GM21423 (cell line): ENCODE results near the gene ADCK1.
"Not testable (repeated sequence)": the region's sequence is repeated elsewhere in the genome, so short reads cannot be mapped to it uniquely, and the experiment has no call there.

ENCODE experiments used
- ATAC-seq: cut with Tn5 transposase; IDR thresholded peaks from one replicate; pipeline ENCODE4 v1.9.1; 2021; ENCODE audit warnings: mild to moderate bottlenecking, moderate library complexity; ENCODE audit not compliant: unreplicated experiment

The ADCK1 gene, protein sequence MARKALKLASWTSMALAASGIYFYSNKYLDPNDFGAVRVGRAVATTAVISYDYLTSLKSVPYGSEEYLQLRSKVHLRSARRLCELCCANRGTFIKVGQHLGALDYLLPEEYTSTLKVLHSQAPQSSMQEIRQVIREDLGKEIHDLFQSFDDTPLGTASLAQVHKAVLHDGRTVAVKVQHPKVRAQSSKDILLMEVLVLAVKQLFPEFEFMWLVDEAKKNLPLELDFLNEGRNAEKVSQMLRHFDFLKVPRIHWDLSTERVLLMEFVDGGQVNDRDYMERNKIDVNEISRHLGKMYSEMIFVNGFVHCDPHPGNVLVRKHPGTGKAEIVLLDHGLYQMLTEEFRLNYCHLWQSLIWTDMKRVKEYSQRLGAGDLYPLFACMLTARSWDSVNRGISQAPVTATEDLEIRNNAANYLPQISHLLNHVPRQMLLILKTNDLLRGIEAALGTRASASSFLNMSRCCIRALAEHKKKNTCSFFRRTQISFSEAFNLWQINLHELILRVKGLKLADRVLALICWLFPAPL

GRCh38 chr14:77799863-77800730 lies at the start of gene ADCK1:
ADCK1 (plus strand) TSS chr14:77800109; CDS start chr14:77818979, 18,870 bp downstream.
- ATAC-seq = peak; percentile 94

GRCh38 chr14:77752266-77752665 lies 47.6 kb upstream of the ADCK1 start:
- ATAC-seq = no peak

DNA sequence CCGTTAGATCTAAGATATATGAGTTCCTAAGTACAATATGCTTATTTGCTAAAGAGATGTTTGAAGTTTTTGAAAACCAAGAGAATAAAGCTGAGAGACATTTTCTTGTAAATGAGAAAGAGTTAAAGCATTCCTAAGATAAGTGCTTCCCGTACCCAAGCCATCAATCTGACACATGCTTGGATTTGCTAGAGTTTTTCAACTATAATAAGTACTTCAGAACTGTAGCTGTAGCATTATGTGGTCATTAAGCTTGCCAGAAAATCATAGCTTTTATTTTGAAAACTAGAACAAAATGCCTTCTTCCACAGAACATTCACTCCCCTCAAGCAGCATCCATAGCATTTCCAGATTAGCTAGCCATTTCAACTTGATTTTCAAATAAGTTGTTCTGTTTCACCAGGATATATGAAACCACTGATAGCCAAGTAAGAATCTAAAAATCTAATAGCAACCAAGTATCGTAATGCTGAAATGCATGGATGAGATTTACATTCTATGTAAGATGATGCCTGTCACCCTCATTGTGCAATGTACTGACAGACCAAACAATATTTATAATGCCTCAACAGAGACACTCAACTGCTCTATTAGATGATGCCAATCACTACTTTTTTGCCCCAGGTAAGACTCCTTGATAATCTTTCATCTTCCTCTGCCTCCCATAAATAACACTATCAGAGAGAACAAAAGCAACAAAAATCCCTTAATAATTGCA lies 47.0 kb upstream of the ADCK1 start:
- ATAC-seq = no peak

DNA sequence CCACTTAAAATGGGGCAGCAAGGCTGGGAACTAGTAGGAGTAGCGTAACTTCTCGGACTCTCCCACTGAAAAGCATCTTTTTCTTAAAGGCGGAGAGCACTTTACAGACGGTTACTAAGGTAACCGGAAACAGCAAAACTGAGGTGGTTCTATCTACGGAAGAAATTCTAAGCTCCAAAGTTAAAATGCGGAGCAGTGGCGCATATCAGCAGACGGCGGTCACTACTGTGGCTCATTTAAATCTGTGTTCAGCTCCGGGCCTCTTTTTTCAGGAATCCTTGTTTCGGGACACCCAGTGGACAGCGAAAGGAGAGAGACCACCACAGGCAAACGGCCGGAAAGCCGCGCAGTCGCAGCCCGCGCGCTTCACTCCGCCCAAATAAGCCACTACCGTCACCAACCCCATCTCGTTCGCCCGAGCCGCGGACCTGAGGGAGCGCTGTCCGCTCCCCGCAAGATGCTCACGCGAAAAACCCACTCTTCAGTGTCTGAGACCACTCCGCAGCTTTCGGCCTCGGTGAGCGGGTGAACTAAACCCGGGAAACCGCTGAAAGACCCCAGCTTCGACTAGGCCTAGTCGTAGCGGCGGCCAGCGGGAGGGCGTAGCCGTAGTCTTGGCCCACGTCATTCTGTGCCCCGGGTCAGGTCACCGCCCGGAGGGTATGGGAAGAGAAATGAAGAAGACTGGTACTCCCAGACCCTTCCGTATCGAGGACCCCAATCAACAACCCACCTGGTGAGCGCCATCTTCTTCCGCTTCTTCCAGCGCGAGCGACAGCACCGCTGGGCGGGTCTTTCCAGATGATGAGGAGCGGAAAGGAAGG lies 39.3 kb upstream of the ADCK1 start, which contains the start of gene SNW1:
TSS of gene SNW1 (minus strand) at position 776 of the 824 bp plus-strand sequence. CDS start at position 747, 29 bp downstream.
- peak; percentile 94 for ATAC-seq

GRCh38 chr14:77761205-77761931 lies 38.5 kb upstream of the ADCK1 start:
- peak; percentile 24 for ATAC-seq

- no peak for ATAC-seq
These were observed 36.6 kb upstream of the ADCK1 start for GRCh38 chr14:77763316-77763715.

- ATAC-seq = no peak
These were observed 35.9 kb upstream of the ADCK1 start for GRCh38 chr14:77763978-77764377.

- not testable (repeated sequence) for ATAC-seq
These were observed 31.4 kb upstream of the ADCK1 start for GRCh38 chr14:77768442-77769069.

DNA sequence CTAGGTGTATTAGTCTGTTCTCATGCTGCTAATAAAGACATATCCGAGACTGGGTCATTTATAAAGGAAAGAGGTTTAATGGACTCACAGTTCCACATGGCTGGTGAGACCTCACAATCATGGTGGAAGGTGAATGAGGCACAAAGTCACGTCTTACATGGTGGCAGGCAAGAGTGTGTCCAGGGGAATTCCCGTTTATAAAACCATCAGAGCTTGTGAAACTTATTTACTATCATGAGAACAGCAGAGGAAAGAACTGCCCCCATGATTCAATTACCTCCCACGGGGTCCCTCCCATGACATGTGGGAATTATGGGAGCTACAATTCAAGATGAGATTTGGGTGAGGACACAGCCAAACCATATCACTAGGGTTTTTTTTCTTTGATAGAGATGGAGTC lies 25.9 kb upstream of the ADCK1 start:
- not testable (repeated sequence) for ATAC-seq

- ATAC-seq = no peak
These were observed 17.7 kb upstream of the ADCK1 start for GRCh38 chr14:77782202-77782601.

DNA sequence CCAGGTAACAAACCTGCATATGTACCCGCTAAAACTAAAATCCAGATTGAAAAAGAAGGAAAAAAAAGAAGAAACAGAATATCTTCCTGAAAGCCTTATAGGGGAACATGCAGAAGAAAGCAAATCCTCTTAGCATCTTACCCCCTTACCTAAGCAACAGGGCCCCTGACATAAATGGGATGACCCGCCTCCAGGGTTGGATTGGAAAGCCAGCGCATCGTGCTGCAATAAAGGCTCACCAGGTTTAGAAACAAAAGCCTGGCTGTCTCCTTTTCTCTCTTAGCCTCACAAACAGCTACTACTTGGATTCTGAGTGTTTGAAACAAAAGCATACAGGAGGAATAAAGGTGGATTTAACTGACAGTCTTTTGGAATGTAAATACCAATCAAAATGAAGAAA lies 13.8 kb upstream of the ADCK1 start:
- no peak for ATAC-seq

DNA sequence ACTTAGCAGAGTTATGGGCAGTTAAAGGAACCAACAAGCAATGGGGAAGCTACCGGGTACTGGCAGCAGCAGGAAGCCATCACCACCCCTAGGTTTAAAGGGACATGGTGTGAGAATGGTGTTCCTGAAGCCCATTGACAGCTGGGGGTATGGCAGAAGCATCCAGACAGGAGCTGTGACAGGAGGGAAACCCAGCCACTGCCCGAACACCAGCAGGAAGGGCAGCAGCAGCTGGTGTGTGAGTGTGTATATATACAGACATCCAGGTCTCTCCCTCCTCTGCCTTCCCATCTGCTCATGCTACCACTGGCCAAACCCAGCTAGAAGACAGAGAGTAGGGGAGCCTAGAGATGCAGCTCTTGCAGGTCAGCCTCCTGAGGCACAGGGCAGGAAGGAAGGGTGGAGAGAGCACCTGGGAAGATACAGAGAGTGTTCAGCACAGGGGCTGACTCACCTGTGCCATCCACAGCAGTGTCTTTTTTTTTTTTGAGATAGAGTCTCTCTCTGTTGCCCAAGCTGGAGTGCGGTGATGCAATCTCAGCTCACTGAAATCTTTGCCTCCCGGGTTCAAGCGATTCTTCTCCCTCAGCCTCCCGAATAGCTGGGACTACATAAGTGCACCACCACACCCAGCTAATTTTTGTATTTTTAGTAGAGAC lies 9.2 kb upstream of the ADCK1 start:
- no peak for ATAC-seq

DNA sequence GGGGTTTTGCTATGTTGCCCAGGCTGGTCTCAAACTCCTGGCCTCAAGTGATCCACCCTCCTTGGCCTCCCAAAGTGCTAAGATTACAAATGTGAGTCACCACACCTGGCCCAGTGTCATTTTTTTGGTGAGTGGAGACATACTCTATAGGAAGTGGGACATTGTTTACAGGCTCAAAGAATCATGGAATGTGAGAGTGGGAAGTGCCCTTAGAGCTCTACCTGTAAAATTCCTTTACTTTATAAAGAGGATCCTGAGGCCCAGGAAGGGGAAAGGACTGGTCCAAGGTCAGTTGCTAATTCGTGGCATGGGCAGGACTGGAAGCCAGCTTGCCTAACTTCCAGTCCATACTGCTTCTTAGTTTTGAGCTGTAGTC lies 8.7 kb upstream of the ADCK1 start:
- ATAC-seq = no peak

DNA sequence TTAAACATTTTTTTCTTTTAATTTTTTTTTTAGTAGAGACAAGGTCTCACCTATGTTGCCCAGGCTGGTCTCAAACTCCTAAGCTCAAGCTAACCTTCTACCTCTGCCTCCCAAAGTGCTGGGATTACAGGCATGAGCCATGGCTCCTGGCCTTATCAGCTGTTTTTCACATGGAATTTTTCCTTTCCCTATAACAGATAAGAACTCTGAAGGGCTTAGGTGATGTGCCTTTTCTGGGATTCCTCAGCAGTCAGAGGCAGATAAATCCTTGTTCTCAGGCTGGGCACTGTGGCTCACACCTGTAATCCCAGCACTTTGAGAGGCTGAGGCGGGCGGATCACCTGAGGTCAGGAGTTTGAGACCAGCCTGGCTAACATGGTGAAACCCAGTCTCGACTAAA lies 6.7 kb upstream of the ADCK1 start:
- not testable (repeated sequence) for ATAC-seq

- no peak for ATAC-seq
These were observed 5.6 kb upstream of the ADCK1 start for GRCh38 chr14:77794357-77794756.

- not testable (repeated sequence) for ATAC-seq
These were observed 453 bp upstream of the ADCK1 start for GRCh38 chr14:77799456-77799855.

- ATAC-seq = no peak
These were observed 905 bp downstream of the ADCK1 start for GRCh38 chr14:77800814-77801213.

- no peak for ATAC-seq
These were observed 4.7 kb downstream of the ADCK1 start for GRCh38 chr14:77804592-77804991.
